GM19023 (cell line): ENCODE measurements around the gene ENDOV.
A peak's percentile ranks its signal among the peaks of the same experiment; 100 is the strongest.

Experiments
- ATAC-seq: cut with Tn5 transposase; IDR thresholded peaks from one replicate; pipeline ENCODE4 v1.9.1; 2021; ENCODE audit warnings: mild to moderate bottlenecking, moderate library complexity; ENCODE audit not compliant: unreplicated experiment

ENDOV gene

DNA sequence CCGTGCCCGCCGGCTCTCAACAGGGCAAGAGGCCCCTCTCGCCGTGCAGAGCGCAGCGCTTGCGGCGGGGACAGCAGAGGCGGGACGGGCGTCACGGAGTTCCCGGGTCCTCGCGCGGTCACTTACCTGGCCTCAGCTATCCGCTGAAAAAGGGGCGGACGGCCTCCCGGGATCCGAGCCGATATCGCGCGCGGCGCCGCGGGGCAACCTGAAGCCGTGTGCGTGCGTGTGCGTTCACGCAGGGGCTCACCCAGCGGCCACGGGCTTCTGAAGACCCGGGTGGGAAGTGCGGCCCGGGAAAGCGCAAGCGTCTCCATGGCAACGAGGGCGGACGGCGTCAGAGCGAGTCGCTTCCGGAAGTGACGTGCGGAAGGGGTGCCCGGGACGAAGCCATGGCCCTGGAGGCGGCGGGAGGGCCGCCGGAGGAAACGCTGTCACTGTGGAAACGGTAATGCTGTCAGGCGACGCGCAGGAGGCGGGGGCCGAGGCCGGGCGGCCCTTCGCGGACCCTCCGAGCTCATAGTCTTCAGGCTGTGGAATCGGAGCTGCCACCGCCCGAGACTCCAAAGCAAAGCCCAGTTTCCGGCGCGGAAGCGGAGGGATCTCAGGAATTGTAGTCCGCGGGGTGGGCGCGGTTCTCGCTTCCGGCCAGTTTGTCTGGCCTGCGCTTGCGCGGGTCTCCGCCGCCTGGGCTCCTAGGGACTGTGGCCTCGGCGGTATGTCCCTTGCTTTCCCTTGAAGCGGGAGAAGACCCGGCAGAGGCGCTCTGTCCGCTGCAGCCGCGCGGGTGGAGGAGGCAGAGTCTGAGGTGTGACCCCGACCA is at the start of gene ENDOV:
Gene ENDOV (plus strand): TSS at position 365 of the 823 bp plus-strand sequence. CDS start 28 bp downstream, at position 393.
- peak; percentile 88 for ATAC-seq

DNA sequence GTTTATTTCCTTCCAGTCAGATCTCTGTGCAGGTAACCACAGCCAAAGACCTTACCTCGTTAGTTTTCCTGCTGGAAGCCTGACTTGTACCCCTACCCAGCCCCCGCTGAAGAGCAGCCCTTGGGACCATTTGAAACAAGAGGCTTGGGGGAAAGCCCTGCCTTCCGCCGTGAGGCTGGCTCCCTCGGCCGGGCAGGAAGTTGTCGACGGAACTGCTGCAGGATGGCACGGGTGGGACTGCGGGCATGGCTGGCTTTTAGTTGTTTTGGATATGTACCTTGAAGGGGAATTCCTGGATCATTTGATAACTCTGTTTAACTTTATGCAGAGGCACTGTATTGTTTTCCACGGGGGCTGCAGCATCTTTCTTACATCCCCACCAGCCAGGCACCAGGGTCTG is 49.0 kb upstream of the ENDOV start:
- no peak for ATAC-seq

DNA sequence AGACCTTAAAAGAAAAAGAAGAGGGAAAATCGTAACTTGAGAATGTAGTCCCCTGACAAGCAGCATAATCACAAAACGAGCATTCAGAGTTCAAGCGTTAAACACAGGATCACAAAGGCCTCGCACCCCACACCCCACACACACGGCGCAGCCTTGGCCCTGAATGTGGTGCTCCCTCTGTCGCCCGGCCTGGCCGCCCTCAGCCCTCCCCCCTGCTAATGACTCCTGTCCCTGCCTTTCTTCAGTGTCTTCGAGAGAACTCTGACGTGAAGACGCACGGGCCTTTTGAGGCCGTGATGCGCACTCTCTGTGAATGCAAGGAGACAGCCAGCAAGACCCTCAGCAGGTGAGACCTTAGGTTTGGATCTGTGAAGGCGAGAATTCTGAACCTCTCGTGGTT is 47.5 kb upstream of the ENDOV start:
- ATAC-seq = no peak

DNA sequence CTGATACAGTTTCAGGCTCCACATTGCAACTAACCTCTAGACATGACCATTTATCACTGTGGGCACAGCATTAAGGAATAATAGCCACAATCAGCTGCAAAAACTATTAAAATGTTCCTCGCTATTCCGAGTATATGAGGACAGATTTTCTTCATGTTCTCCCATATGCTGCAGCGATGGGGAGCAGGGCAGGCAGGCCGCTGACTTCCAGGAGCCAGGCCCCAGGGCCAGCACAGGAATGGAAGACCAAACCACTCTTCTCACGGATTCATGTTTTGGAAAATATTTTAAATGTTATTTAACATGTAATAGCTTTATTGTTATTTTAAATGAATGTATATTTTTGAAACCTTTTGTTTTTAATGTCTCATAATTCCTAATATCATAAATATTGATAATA is 43.8 kb upstream of the ENDOV start:
- ATAC-seq = no peak

DNA sequence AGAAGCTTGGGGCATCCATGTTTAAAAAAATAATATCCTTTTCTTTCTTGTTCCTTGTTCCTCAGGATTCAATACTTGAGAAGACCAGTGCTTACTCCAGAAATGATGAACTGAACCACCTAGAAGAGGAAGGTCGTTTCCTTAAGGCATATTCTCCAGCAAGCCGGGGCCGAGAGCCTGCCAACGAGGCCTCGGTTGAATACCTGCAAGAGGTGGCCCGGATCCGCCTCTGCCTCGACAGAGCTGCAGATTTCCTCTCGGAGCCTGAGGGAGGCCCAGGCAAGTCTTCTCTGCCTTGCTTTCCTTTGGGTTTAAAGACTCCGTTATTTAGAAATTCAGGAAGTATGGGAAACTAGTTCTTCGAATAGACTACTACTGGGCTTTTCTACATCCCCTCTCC is 42.5 kb upstream of the ENDOV start:
- no peak for ATAC-seq

DNA sequence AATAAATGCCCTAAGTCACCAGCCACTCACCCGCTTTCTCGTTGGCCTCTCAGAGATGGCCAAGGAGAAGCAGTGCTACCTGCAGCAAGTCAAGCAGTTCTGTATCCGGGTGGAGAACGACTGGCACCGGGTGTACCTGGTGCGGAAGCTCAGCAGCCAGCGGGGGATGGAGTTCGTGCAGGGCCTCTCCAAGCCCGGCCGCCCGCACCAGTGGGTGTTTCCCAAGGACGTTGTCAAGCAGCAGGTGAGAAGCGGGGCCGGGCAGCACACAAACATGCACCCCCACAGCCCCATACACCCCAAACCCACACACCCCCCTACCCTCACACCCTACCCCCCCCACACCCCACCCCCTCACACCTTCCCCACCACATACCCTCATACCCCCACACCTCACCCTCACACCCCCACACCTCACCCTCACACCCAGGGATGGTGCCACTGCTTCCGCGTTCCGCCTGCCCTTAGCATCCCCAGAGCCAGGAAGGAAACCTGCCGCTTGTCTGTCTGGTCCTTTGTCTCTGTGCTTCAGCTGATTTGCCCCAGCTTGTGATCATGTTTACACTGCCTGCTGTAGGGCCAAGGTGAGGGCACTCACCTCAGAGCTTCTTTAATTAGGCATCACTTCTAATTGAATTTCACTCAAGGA is 41.9 kb upstream of the ENDOV start:
- ATAC-seq = no peak

DNA sequence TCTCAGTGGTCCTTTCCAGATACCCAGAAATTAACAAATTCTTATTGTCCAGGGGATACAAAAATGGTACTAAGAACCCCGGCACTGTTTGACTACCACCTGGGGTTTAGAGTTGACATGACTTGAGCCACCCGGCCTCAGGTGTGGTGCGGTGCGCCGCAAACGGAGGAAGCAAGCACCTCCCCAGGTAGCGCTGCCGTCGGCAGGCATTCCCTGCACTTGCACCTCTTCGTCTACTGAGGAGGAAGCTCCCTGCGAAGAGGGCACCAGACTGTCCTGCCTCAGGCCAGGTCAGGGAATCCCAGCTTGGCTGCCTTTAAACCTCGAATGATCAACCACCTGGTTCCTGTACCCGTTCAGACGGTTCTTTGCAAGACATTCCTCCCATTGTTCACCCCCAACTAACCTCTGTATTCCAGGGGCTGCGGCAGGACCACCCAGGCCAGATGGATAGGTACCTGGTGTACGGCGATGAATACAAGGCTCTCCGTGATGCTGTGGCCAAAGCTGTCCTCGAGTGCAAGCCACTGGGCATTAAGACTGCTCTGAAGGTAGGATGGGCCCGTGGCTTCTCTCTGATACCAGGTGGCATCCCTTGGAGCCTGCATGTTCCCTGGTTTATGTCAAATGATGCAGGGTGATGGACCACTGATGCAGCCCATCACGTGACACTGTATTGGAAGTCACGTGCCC is 40.8 kb upstream of the ENDOV start:
- no peak for ATAC-seq

DNA sequence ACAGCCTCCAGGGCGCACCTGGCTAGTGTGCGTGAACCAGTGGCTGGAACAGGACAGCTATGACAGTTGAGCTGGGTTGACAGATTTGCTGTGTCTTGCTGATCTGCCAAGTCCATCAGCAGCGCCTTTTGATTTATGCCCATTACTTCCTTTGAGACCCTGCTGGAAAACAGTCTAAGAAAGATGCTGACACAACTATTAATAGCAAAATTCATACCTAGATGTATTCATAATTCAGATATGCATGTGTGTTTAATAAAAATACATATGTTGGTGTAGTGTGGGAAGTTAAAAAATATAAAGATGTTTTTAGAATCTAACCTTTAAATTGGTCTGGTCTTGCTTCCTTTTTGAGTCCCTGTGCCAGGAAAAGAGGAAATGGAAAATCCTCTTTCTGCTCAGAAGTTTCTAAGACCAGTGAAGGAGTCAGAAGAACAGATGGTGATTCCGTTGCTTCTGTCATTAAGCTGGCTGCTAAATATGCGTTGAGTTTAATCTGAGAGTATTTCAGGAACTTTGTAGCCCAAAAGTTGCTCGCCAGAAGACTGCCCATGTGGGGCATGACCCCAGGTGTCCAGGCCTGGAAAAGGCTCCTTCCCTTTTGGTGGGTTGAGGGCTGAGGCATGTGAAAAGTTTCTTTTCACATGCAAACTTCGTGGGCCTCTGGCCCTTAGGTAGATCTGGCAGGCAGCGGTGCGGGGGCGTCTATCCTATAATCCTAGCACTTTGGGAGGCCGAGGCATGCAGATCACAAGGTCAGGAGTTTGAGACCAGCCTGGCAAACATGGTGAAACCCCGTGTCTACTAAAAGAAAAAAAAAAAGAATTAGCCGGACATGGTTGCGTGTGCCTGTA is 40.0 kb upstream of the ENDOV start:
- ATAC-seq = no peak

DNA sequence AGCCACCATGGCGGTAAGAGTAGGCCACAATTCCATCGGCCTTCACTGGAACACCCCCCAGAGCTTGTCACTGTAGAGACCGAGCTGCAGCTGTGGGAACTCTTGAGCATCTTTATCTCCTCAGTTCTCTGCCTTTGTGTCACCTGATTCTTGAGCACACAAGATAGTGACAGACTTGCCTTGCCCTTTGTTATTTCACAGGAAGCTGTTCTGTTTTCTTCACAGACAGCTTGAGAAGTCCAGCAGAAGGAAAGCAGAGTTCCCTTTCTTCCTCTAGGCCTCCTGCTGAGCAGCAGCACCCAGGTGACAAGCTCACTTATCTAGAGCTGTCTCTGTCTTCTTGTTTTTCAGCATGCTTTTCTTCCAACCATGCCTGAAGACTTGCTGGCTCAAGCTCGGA is 38.4 kb upstream of the ENDOV start:
- ATAC-seq = no peak

DNA sequence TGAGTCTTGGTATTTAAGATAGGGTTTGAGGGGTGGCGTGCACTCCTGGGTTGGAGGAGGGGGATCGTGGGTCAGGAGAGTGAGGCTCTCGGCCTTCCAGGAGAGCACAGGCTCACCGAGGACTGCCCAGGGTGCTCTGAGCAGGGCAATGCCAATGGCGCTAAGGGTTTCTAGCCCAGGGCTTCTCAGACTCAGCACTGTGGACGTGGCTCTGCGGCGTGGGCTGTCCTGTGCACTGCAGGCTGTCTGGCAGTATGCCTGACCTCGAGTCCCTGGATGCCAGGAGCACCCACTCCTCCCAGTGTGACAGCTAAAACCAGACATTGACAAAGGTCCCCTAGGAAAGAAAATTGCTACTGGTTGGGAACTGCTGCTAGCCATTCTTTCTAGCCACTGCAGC is 37.2 kb upstream of the ENDOV start:
- ATAC-seq = no peak

DNA sequence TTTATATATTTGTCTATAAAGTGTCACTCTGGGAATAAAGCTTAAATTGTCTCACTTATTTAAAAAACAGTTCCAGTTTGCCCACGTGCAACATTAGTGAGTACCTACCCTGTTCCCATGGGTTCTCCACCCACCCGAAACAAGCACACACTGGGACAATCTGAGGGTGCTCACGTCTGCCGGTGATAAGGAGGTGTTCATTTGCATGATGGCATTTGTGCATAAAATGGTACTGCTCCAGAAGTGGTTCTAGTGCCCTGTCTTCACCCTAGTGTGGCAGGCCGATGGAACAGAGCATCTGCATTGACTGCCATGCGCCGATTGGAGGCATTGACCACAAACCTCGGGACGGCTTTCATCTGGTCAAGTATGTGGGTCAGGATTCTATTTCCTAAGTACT is 35.6 kb upstream of the ENDOV start:
- ATAC-seq = no peak

DNA sequence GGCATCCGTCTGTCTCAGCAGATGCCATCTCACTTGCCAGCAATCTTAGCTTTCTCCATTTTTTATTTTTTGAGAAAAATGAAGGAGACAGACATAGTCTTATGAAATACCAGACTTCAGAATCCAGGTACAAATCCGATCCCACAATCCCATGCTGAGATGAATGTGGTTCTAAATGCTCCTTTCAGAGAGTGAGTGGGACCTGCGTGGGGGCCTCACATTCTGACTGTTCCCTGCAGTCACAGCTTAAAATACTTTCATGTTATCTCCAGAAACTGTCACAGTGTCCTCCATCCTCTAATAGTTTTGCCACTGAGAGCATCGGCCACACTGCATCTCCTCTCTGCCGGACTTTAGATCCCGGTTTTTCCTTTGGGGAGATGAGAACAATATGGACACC is 34.9 kb upstream of the ENDOV start:
- no peak for ATAC-seq

DNA sequence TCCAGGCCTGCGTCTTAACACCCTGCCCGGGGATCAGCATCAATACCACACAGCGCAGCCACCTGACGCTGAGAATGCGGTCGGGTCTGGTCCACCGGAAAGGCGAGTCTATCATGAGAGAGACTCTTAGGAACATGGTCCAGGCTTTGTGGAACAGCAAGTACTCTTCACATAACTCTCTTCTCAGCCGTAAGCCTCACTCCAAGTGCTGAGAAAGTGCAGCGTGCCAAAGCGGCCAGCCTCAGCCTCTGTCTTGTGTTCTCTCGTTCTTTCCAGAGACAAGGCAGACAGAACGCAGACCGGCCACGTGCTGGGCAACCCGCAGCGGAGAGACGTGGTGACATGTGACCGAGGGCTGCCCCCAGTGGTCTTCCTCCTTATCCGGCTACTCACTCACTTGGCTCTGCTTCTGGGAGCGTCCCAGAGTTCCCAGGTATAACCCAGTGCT is 34.4 kb upstream of the ENDOV start:
- no peak for ATAC-seq

DNA sequence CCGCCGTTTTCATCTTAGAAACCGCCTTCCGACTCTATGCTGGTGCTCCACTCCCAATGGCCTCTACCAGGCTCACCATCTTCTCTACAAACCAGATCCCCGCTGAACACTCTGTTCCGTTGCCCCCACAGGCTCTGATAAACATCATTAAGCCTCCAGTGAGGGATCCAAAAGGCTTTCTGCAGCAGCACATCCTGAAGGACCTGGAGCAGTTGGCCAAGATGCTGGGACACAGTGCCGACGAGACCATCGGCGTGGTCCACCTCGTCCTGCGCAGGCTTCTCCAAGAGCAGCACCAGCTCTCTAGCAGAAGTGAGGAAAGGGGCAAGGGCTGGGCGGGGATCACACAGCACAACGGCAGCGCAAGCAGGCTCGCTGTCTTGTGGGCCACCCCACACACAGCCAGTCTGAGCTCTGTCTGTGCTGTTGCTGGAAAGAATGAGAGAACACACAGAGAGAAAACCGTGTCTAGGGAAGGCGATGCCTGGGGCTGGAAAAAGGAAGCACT is 33.5 kb upstream of the ENDOV start:
- ATAC-seq = no peak

DNA sequence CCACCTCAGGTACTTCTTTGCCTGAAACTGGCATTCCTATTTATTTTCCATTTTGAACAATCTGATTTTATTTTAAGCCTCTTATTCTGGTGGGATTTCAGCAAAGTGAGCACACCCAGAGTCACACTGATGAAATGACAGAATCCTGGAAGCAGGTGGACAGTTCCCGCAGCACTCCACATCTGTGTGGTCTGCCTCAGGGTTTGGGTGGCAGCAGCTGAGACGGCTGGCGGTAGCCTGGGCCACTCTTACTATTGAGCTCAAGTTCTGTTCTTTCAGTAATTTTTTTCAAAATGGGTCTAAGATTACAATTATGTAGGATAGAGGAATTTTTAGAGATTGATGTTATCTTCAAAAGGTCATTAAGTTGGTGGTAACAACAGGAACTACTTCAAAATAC is 32.5 kb upstream of the ENDOV start:
- no peak for ATAC-seq

DNA sequence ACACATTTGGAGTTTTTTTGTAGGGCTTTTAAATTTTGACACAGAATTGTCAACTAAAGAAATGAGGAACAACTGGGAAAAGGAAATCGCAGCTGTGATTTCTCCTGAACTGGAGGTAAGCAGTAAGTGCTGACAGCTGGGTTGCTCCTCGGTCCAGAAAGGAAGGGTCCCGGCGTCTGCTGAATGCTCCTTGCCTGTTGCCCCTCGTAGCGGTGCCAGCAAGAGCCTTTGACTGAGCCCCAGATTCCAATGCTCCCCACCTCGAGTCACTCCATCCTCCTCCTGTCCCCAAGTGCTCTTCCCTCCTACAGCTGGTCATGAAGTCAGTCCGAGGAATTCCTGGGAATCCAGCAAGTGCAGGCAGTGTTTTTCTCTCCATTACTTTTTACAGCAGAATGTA is 32.0 kb upstream of the ENDOV start:
- ATAC-seq = no peak

DNA sequence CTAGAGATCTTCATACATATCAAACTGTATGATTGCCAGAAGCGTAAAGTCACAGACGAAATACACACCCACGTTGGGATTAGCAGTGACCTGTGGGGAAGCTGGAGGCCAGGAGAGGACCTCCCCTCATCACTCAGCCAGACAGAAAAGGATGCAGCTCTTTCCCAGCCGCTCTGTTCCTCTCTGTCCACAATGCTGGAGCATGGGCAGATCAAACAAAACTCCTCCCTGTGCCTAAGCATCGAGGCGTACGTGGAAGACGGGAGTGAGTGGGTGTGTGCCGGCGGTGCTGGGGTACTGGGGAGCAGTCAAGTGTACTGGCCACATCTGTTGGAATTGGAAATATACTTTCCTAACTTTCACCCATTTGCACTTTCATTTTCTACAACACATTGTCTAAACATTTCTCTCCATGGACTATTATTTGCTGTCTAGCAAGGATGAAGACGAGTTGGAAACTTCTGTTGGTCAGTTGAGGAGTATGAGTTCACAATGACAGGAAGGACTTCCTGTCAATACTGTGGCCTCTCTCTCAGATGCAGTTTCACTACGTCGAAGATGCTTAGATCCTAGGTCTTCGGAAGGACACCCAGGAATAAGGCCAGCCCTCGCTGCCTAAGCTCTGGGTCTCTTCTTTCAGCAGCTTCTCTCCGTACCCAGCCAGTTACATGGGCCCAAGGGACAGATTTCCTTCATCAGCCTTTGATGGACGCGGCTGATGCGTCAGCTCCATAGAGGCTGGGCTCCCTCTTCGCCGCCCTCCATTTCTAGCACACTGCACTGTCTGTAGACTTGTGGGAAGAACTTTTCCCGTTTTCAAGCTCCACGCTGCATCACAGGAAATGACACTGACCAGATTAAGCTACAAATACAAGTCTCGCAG is 30.6 kb upstream of the ENDOV start:
- no peak for ATAC-seq

DNA sequence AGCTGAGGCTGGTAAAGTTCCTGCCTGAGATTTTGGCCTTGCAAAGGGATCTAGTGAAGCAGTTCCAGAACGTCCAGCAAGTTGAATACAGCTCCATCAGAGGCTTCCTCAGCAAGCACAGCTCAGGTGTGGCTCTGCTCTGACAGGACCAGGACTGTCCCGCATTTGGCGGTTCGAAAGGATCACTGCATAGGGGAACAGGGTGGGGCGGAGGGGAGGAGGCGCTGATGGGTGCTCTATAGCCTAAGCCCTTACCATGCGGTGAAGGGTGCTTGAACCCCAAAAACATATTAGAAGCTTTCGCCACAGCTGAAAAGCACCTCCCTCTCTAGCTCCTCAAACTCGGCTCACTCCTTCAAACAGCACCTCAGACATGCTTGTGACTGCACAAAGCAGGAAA is 29.9 kb upstream of the ENDOV start:
- no peak for ATAC-seq

DNA sequence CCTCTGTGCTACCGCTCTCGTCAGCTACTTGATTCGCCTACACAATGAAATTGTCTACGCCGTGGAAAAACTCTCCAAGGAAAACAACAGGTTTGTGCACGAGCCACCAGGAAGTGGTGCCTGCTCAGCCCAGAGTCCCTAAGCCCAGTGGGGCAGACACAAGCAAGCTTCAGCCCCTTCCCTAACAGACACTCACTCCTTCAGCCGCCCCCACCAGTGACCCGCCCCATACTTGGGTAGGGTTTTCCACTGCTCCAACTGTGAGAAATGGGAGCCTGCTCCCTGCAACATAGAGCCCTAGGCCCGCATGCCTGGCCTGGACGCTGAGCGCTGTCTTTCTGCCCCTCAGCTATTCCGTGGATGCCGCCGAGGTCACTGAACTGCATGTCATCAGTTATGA is 28.6 kb upstream of the ENDOV start:
- ATAC-seq = no peak

DNA sequence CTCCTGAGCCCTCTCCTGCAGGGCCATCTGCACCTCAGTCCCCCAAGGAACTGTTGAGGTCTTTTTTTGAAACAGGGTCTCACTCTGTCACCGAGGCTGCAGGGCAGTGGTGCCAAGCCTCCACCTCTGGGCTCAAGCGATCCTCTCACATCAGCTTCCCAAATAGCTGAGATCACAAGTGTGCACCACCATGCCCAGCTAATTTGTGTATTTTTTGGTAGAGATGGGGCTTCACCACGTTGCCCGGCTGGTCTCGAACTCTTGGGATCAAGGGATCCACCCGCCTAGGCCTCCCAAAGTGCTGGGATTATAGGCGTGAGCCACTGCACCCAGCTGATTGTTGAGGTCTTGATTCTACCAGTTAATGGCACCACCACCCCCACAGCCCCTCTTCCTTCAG is 27.9 kb upstream of the ENDOV start:
- no peak for ATAC-seq
